HepG2 (cell line): ENCODE results near the gene TMEM184B. TPM values are rescaled to one million over a fixed set of nuclear protein-coding genes. Genes with fewer than 3 reads are reported as not detected.

Source experiments
- ATAC-seq: fragments of 200-7000 bp; cut with Tn5 transposase; 3 replicates; pipeline ENCODE4 v1.9.1; 2020; ENCODE audit warnings: mild to moderate bottlenecking, moderate library complexity
- BruUV-seq: library from RNA; stranded (reverse); fragments of 400-500 nt; replicated peaks from 2 replicates; lab custom pipeline; 2021; lab: Mats Ljungman, UMichigan
- CTCF ChIA-PET: fragments of 300-600 bp; formaldehyde crosslinking; extraction: SDS; loops from one replicate; lab custom pipeline; 2021; ENCODE audit warnings: low total read pairs, inconsistent platforms, low intra/inter-chr PET ratio; lab: Yijun Ruan, JAX
- POLR2A ChIA-PET: fragments of 350-600 bp; sonication (Branson Sonifier 250); formaldehyde crosslinking; loops from one replicate; lab custom pipeline; 2020; ENCODE audit warnings: antibody characterized with exemption, inconsistent platforms; lab: Yijun Ruan, JAX
- DNase-seq: peaks from one replicate; pipeline ENCODE4 v3.0.0-alpha.2; 2015; ENCODE audit warnings: low spot score
- FAIRE-seq: peaks from 3 replicates; lab custom pipeline; 2011; peaks lifted over from hg19 to GRCh38; lab: Jason Lieb, UNC
- H2AFZ ChIP-seq: one replicate; pipeline ENCODE4 v1.6.1; 2011; ENCODE audit warnings: low read length, inconsistent platforms
- H3K27ac ChIP-seq: fragments of 300-600 bp; 3 replicates; pipeline ENCODE4 v1.8.0; 2011; ENCODE audit warnings: mixed run types, mild to moderate bottlenecking, mixed read lengths, low read length, inconsistent platforms; ENCODE audit not compliant: insufficient read depth; ENCODE audit errors: extremely low read length
- H3K27me3 ChIP-seq, 2 experiments: fragments of 200-600 bp in 1 of 2; 2 replicates in 1 of 2; 3 replicates in 1 of 2; pipeline versions ENCODE4 v1.6.0 to v1.8.0; 2011; ENCODE audit warnings: low read length in 2 of 2, mild to moderate bottlenecking in 2 of 2, moderate library complexity in 2 of 2, inconsistent platforms in 1 of 2; ENCODE audit not compliant: insufficient read depth in 2 of 2, control insufficient read depth in 1 of 2
- H3K36me3 ChIP-seq, 2 experiments: fragments of 200-600 bp in 1 of 2; replicated peaks in 1 of 2; 2 replicates in 1 of 2; 3 replicates in 1 of 2; pipeline versions ENCODE4 v1.5.1 to v1.8.0; 2011; ENCODE audit warnings: low read length in 2 of 2, inconsistent platforms in 1 of 2; ENCODE audit not compliant: insufficient read depth in 2 of 2, control insufficient read depth in 1 of 2
- H3K4me1 ChIP-seq: 2 replicates; pipeline ENCODE4 v1.5.1; 2012; ENCODE audit warnings: low read length, inconsistent platforms; ENCODE audit not compliant: insufficient read depth
- H3K4me2 ChIP-seq: 2 replicates; pipeline ENCODE4 v1.6.0; 2011; ENCODE audit warnings: low read depth, low read length, inconsistent platforms
- H3K4me3 ChIP-seq, 3 experiments: fragments of 200-600 bp in 1 of 3; sonication (generic), shearing (Covaris generic) in 1 of 3; replicated peaks in 1 of 3; 2 replicates each; pipeline ENCODE4 v1.5.1; 2011 to 2016; ENCODE audit warnings: low read length in 3 of 3, inconsistent platforms in 2 of 3, low read depth in 2 of 3, mild to moderate bottlenecking in 2 of 3, control low read depth in 1 of 3, mixed read lengths in 1 of 3; ENCODE audit not compliant: insufficient read depth in 1 of 3
- H3K79me2 ChIP-seq: one replicate; pipeline ENCODE4 v1.6.1; 2011; ENCODE audit warnings: low read length, inconsistent platforms; ENCODE audit not compliant: insufficient read depth
- H3K9ac ChIP-seq: 2 replicates; pipeline ENCODE4 v1.6.0; 2011; ENCODE audit warnings: mild to moderate bottlenecking, low read depth, low read length, inconsistent platforms; ENCODE audit not compliant: insufficient read depth
- H3K9me3 ChIP-seq: 2 replicates; pipeline ENCODE4 v1.5.1; 2012; ENCODE audit warnings: mild to moderate bottlenecking, low read length
- H4K20me1 ChIP-seq: 2 replicates; pipeline ENCODE4 v1.6.0; 2011; ENCODE audit warnings: inconsistent platforms, mild to moderate bottlenecking, low read length, moderate library complexity; ENCODE audit not compliant: insufficient read depth
- ARID5B ChIP-seq: IDR thresholded peaks from 2 replicates; pipeline ENCODE4 v1.4.0; 2020; ENCODE audit warnings: mild to moderate bottlenecking, missing genetic modification reagents
- CREBL2 ChIP-seq: sonication (generic); formaldehyde crosslinking; IDR thresholded peaks from 2 replicates; pipeline ENCODE4 v1.8.1; 2023; ENCODE audit warnings: missing genetic modification reagents, mild to moderate bottlenecking, borderline replicate concordance
- EED ChIP-seq: sonication (generic); formaldehyde crosslinking; IDR thresholded peaks from 2 replicates; pipeline ENCODE4 v1.5.0; 2020; ENCODE audit warnings: mild to moderate bottlenecking, missing genetic modification reagents
- HNRNPH1 ChIP-seq: fragments of 200-400 bp; formaldehyde crosslinking; optimal IDR thresholded peaks from 2 replicates; pipeline ENCODE3; 2017; ENCODE audit warnings: mild to moderate bottlenecking, low read depth, low read length
- SMAD1 ChIP-seq: sonication (generic); formaldehyde crosslinking; IDR thresholded peaks from 2 replicates; pipeline ENCODE4 v1.4.0; 2020; ENCODE audit warnings: missing genetic modification reagents, low read depth, mild to moderate bottlenecking, borderline replicate concordance
- SPEN ChIP-seq: sonication (generic); formaldehyde crosslinking; IDR thresholded peaks from 2 replicates; pipeline ENCODE4 v1.5.1; 2020; ENCODE audit warnings: low read depth, mild to moderate bottlenecking, missing genetic modification reagents
- TFDP1 ChIP-seq: IDR thresholded peaks from 2 replicates; pipeline ENCODE4 v1.6.1; 2016; ENCODE audit warnings: missing compliant biosample characterization, missing genetic modification reagents, borderline replicate concordance
- ZBTB42 ChIP-seq: sonication (generic); formaldehyde crosslinking; IDR thresholded peaks from 2 replicates; pipeline ENCODE4 v1.5.0; 2020; ENCODE audit warnings: mild to moderate bottlenecking, missing genetic modification reagents
- ZNF263 ChIP-seq: sonication (generic); formaldehyde crosslinking; IDR thresholded peaks from 2 replicates; pipeline ENCODE4 v1.4.0; 2020; ENCODE audit warnings: missing genetic modification reagents
- ZNF281 ChIP-seq: sonication (generic); formaldehyde crosslinking; IDR thresholded peaks from 2 replicates; pipeline ENCODE4 v1.4.0; 2020; ENCODE audit warnings: missing genetic modification reagents, borderline replicate concordance
- ZNF282 ChIP-seq: fragments of 450-650 bp; IDR thresholded peaks from 2 replicates; pipeline ENCODE4 v1.6.1; 2018; ENCODE audit not compliant: partially characterized antibody
- ZNF432 ChIP-seq: sonication (generic); formaldehyde crosslinking; IDR thresholded peaks from 2 replicates; pipeline ENCODE4 v1.5.0; 2020; ENCODE audit warnings: missing genetic modification reagents, mild to moderate bottlenecking, borderline replicate concordance
- ZNF639 ChIP-seq: conservative IDR thresholded peaks from 2 replicates; pipeline ENCODE4 v1.6.1; 2018; ENCODE audit warnings: missing genetic modification reagents
- ZSCAN21 ChIP-seq: sonication (generic); formaldehyde crosslinking; IDR thresholded peaks from 2 replicates; pipeline ENCODE4 v1.8.0; 2022; ENCODE audit warnings: mild to moderate bottlenecking, missing genetic modification reagents, moderate library complexity, borderline replicate concordance
- WGBS: methylation state at CpG from one replicate; pipeline ENCODE4 v1.1.6; 2017; ENCODE audit warnings: low lambda C conversion rate; 5-methylcytosine and 5-hydroxymethylcytosine counted together
- in situ Hi-C: cut with HindIII; loops from 2 replicates; pipeline ENCODE4 v1.10.0; 2017; ENCODE audit warnings: low pct_unique_long_range_greater_than_20kb; ENCODE audit not compliant: extremely low pct_ligation_motif_present
- intact Hi-C: fragments of 100-400 bp; cut with micrococcal nuclease; formaldehyde crosslinking; loops from one replicate; pipeline ENCODE4 v1.10.0; 2022; ENCODE audit not compliant: unreplicated experiment
- polyA plus RNA-seq, 8 experiments: library from polyadenylated mRNA; depleted of rRNA in 3 of 8; stranded (reverse) in 7 of 8; unstranded in 1 of 8; fragments of >200 nt; fragmentation: Illumina TruSeq in 4 of 8; extraction: Trizol in 4 of 8; gene quantifications; 2 replicates each; pipeline versions ENCODE4 v1.2.1 to v1.2.3, GENCODE V29; 2011 to 2016; ENCODE audit warnings: low read depth in 4 of 8, missing spikeins in 1 of 8, mixed read lengths in 1 of 8; ENCODE audit not compliant: insufficient read depth in 1 of 8
- total RNA-seq, 5 experiments: library from RNA; depleted of rRNA; stranded (reverse); fragments of >200 nt; fragmentation: Illumina TruSeq; extraction: Trizol; gene quantifications; 2 replicates each; pipeline ENCODE4 v1.2.3, GENCODE V29; 2016; ENCODE audit warnings: low read depth in 1 of 5

The TMEM184B gene
- total and polyA plus RNA-seq, 2 of the 13 experiments (the other 11 are each of a cell fraction or from before 2014, with no cell fraction given) = 15.9 to 16.0 TPM

- Histone ChIP-seq H3K36me3 (peaks cover 11 to 30% of the 10 kb centered on the region in 2 experiments; a peak in 4 of 5 replicates), H3K27ac (no peak overlapping the region), H3K9ac (no peak overlapping the region), H3K79me2 (peaks cover 4% of the 10 kb centered on the region), H3K9me3 (no peaks in the 10 kb centered on the region), H3K4me3 (no peak overlapping the region), H2AFZ (no peak overlapping the region), H3K4me1 (peaks cover 15% of the 10 kb centered on the region), H3K4me2 (no peak overlapping the region), H3K27me3 (no peaks in the 10 kb centered on the region), H4K20me1 (0 out of 2 replicates have a peak, but pooled peaks cover 7% of the 10 kb centered on the region)
- TF ChIP-seq ZNF263 (CRISPR knock-in tag) = no peak
- no peak for TF ChIP-seq ZNF432 (CRISPR knock-in tag)
- no peak for TF ChIP-seq SMAD1 (CRISPR knock-in tag)
- TF ChIP-seq TFDP1 = no peak
- no peak for TF ChIP-seq ZNF282
- no peak for TF ChIP-seq EED (CRISPR knock-in tag)
- no peak for TF ChIP-seq ZBTB42
- no peak for TF ChIP-seq ZNF281
- no peak for TF ChIP-seq HNRNPH1
- no peak for TF ChIP-seq ZSCAN21 (CRISPR knock-in tag)
- TF ChIP-seq ARID5B (CRISPR knock-in tag) = no peak
- no peak for TF ChIP-seq ZNF639 (CRISPR knock-in tag)
- no peak for TF ChIP-seq SPEN (CRISPR knock-in tag)
- TF ChIP-seq CREBL2 = no peak
- in situ Hi-C loops = no loop called here
- FAIRE-seq (no peak), ATAC-seq (no peak), DNase-seq (no peak)
- ChIA-PET POLR2A (no interaction called here), CTCF (no interaction called here)
- intact Hi-C loops = no loop called here
- BruUV-seq = no TSS peak
- WGBS = 96% methylated on average over 15 of the region's 19 CpGs
These were observed 26.7 kb downstream of the TMEM184B start for GRCh38 chr22:38246046-38246658.
